ENCODE data around the gene ARHGEF10L. TPM values are rescaled to one million over a fixed set of nuclear protein-coding genes. Genes with fewer than 3 reads are reported as not detected.

The ARHGEF10L gene
- total RNA-seq, 1 donor from 2014 or later, result 16.7 TPM

GRCh38 chr1:17630986-17631385 is 91.5 kb downstream of the ARHGEF10L start:
- Histone ChIP-seq H3K27ac (ENCODE audit: low read depth, low read length) (peak overlapping the region; percentile 67), H3K36me3 (ENCODE audit: control insufficient read depth in 3 of 3, insufficient read depth in 3 of 3, low read length in 3 of 3) (peaks cover 68 to 74% (median 74%) of the 10 kb centered on the region in 3 donors), H3K9me3 (ENCODE audit: control insufficient read depth in 3 of 3, low read length in 3 of 3) (no peaks in the 10 kb centered on the region), H3K27me3 (ENCODE audit: control insufficient read depth in 3 of 3, insufficient read depth in 3 of 3, low read length in 3 of 3) (no peaks in the 10 kb centered on the region), H3K9ac (ENCODE audit: low read depth in 1 of 3, low read length in 3 of 3) (no peak overlapping the region), H3K4me3 (ENCODE audit: low read length in 3 of 3) (no peak overlapping the region), H3K4me1 (ENCODE audit: control insufficient read depth in 3 of 3, insufficient read depth in 3 of 3, low read length in 3 of 3) (peaks cover 13 to 38% (median 19%) of the 10 kb centered on the region in 3 donors)

DNA sequence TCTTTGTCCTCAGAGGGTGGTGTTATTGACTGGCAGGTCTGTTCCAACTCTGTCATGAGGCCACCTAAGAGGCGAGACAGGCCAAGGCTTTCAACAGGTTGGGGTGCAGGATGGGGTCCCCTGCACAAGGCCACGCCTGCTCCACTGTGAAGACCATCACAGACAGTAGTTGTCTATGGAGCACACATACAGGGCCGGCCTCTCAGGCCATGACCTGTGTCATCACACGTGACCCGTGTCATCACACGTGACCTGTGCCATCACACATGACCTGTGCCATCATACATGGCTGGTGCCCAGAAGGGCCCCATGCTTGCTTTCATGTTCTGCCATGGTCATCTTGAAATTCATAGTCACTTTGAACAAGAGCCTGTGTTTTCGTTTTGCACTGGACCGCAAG is 91.9 kb downstream of the ARHGEF10L start:
- Histone ChIP-seq H3K36me3 (ENCODE audit: control insufficient read depth in 3 of 3, insufficient read depth in 3 of 3, low read length in 3 of 3) (peaks cover 68 to 74% (median 74%) of the 10 kb centered on the region in 3 donors), H3K9ac (ENCODE audit: low read depth in 1 of 3, low read length in 3 of 3) (no peak overlapping the region), H3K4me3 (ENCODE audit: low read length in 3 of 3) (no peak overlapping the region), H3K4me1 (ENCODE audit: control insufficient read depth in 3 of 3, insufficient read depth in 3 of 3, low read length in 3 of 3) (peaks cover 13 to 35% (median 19%) of the 10 kb centered on the region in 3 donors), H3K27me3 (ENCODE audit: control insufficient read depth in 3 of 3, insufficient read depth in 3 of 3, low read length in 3 of 3) (no peaks in the 10 kb centered on the region), H3K9me3 (ENCODE audit: control insufficient read depth in 3 of 3, low read length in 3 of 3) (no peaks in the 10 kb centered on the region), H3K27ac (ENCODE audit: low read depth, low read length) (peak overlapping the region; percentile 67)

DNA sequence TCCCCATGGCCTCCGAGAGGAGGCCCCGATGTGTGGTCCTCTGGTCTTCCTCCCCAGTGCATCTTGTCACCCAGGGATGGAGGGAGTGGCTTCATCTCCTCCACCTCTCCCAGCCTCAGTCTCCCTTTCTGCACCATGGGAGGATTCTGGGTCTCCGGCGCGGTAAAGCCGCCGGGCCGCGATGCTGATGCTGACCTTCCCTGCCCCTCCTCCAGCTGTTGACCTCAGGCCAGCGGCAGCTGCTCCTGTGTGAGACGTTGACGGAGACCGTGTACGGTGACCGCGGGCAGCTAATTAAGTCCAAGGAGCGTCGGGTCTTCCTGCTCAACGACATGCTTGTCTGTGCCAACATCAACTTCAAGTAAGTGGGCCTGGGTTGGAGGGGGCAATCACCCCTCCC is 92.6 kb downstream of the ARHGEF10L start:
- Histone ChIP-seq H3K27ac (ENCODE audit: low read depth, low read length) (no peak overlapping the region), H3K9me3 (ENCODE audit: control insufficient read depth in 3 of 3, low read length in 3 of 3) (no peaks in the 10 kb centered on the region), H3K9ac (ENCODE audit: low read depth in 1 of 3, low read length in 3 of 3) (no peak overlapping the region), H3K4me1 (ENCODE audit: control insufficient read depth in 3 of 3, insufficient read depth in 3 of 3, low read length in 3 of 3) (peaks cover 13 to 35% (median 19%) of the 10 kb centered on the region in 3 donors), H3K27me3 (ENCODE audit: control insufficient read depth in 3 of 3, insufficient read depth in 3 of 3, low read length in 3 of 3) (no peaks in the 10 kb centered on the region), H3K36me3 (ENCODE audit: control insufficient read depth in 3 of 3, insufficient read depth in 3 of 3, low read length in 3 of 3) (peaks cover 68 to 75% (median 74%) of the 10 kb centered on the region in 3 donors), H3K4me3 (ENCODE audit: low read length in 3 of 3) (no peak overlapping the region)

DNA sequence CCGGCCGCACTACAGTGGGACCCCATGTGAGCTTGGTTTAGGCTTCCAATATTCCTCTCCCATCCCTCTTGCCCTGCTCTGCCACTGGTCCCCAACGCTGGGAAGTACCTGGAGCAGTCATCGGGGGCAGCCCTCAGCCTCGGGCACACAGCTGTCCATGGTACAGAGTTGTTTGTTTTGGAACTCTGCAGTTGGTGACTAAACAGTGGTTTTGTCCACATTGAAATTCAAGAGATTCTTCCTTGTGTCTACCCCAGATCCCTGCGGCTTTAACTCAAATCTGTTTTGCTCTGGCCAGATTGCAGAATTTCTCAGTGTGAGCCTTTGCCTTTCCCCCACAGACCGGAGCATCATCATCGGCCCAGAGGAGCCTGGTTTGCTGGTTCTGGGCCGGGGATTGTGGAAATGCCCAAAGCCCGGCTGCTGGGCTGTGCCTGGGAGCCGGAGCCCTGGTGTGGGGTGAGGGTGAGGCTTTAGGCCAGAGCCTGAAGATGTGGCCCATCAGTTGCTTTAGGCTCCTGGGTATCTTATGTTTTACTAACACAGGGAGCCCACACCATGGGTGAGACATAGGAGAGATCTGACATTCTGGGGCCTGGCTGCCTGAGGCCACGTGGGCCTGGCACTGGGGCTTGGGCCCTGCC is 93.2 kb downstream of the ARHGEF10L start:
- H3K36me3 ChIP-seq (ENCODE audit: control insufficient read depth in 3 of 3, insufficient read depth in 3 of 3, low read length in 3 of 3), result peaks cover 65 to 72% (median 72%) of the 10 kb centered on the region in 3 donors
- peaks cover 13 to 35% (median 19%) of the 10 kb centered on the region in 3 donors for H3K4me1 ChIP-seq (ENCODE audit: control insufficient read depth in 3 of 3, insufficient read depth in 3 of 3, low read length in 3 of 3)
- H3K27me3 ChIP-seq (ENCODE audit: control insufficient read depth in 3 of 3, insufficient read depth in 3 of 3, low read length in 3 of 3), result no peaks in the 10 kb centered on the region
- H3K4me3 ChIP-seq (ENCODE audit: low read length in 3 of 3), result no peak overlapping the region
- H3K9me3 ChIP-seq (ENCODE audit: control insufficient read depth in 3 of 3, low read length in 3 of 3), result no peaks in the 10 kb centered on the region
- H3K27ac ChIP-seq (ENCODE audit: low read depth, low read length), result no peak overlapping the region
- no peak overlapping the region for H3K9ac ChIP-seq (ENCODE audit: low read depth in 1 of 3, low read length in 3 of 3)

DNA sequence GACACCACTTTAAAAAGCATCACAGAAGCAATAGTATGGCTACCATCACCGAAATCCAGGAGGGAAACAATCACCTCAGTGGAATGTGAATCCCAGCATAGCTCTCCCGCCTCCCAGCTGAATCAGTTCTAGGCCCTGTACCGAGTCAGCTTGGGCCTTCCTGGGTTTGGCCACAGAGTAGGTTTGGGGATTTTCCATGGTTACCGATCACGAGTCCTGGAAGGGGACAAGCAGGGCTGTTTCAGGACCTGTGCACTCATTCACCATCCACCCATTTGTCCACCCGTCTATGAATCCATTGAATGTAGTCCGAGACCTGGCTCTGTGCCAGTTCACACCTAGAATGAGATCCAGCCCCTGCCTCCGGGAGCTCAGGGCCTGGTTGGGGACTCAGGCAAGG is 94.2 kb downstream of the ARHGEF10L start:
- no peaks in the 10 kb centered on the region for H3K27me3 ChIP-seq (ENCODE audit: control insufficient read depth in 3 of 3, insufficient read depth in 3 of 3, low read length in 3 of 3)
- H3K4me1 ChIP-seq (ENCODE audit: control insufficient read depth in 3 of 3, insufficient read depth in 3 of 3, low read length in 3 of 3), result peaks cover 13 to 35% (median 19%) of the 10 kb centered on the region in 3 donors
- peaks cover 73 to 76% (median 76%) of the 10 kb centered on the region in 3 donors for H3K36me3 ChIP-seq (ENCODE audit: control insufficient read depth in 3 of 3, insufficient read depth in 3 of 3, low read length in 3 of 3)
- no peaks in the 10 kb centered on the region for H3K9me3 ChIP-seq (ENCODE audit: control insufficient read depth in 3 of 3, low read length in 3 of 3)
- H3K9ac ChIP-seq (ENCODE audit: low read depth in 1 of 3, low read length in 3 of 3), result no peak overlapping the region
- no peak overlapping the region for H3K27ac ChIP-seq (ENCODE audit: low read depth, low read length)
- H3K4me3 ChIP-seq (ENCODE audit: low read length in 3 of 3), result no peak overlapping the region

DNA sequence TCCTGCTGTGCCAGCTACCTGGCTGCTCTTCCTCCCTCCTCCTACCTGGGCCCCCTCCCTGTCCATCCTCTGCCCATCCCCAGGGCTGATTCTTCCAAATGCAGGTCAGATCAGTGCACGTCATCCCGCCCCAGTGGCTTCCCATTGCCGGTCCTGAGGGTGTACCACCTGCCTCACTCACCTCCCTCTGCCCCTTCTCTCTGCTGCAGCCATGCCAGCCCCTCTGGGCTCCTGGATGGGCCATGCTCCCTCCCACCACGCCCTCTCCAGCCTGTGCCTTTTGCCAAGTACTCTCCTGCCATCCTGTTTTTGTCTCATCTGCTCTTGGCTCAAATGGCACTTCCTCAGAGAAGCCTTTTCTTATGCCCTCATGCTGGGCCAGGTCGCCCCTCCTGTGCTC is 95.8 kb downstream of the ARHGEF10L start:
- Histone ChIP-seq H3K4me1 (ENCODE audit: control insufficient read depth in 3 of 3, insufficient read depth in 3 of 3, low read length in 3 of 3) (peaks cover 6 to 25% (median 11%) of the 10 kb centered on the region in 3 donors), H3K9ac (ENCODE audit: low read depth in 1 of 3, low read length in 3 of 3) (no peak overlapping the region), H3K27me3 (ENCODE audit: control insufficient read depth in 3 of 3, insufficient read depth in 3 of 3, low read length in 3 of 3) (no peaks in the 10 kb centered on the region), H3K27ac (ENCODE audit: low read depth, low read length) (peak overlapping the region; percentile 30), H3K9me3 (ENCODE audit: control insufficient read depth in 3 of 3, low read length in 3 of 3) (no peaks in the 10 kb centered on the region), H3K36me3 (ENCODE audit: control insufficient read depth in 3 of 3, insufficient read depth in 3 of 3, low read length in 3 of 3) (peaks cover 80 to 85% (median 82%) of the 10 kb centered on the region in 3 donors), H3K4me3 (ENCODE audit: low read length in 3 of 3) (no peak overlapping the region)

GRCh38 chr1:17635811-17636210 is 96.3 kb downstream of the ARHGEF10L start:
- Histone ChIP-seq H3K9ac (ENCODE audit: low read depth in 1 of 3, low read length in 3 of 3) (no peak overlapping the region), H3K27ac (ENCODE audit: low read depth, low read length) (no peak overlapping the region), H3K4me3 (ENCODE audit: low read length in 3 of 3) (no peak overlapping the region), H3K27me3 (ENCODE audit: control insufficient read depth in 3 of 3, insufficient read depth in 3 of 3, low read length in 3 of 3) (no peaks in the 10 kb centered on the region), H3K9me3 (ENCODE audit: control insufficient read depth in 3 of 3, low read length in 3 of 3) (no peaks in the 10 kb centered on the region), H3K36me3 (ENCODE audit: control insufficient read depth in 3 of 3, insufficient read depth in 3 of 3, low read length in 3 of 3) (peaks cover 81 to 86% (median 86%) of the 10 kb centered on the region in 3 donors), H3K4me1 (ENCODE audit: control insufficient read depth in 3 of 3, insufficient read depth in 3 of 3, low read length in 3 of 3) (peaks cover under 1 to 21% (median 7%) of the 10 kb centered on the region in 3 donors)

DNA sequence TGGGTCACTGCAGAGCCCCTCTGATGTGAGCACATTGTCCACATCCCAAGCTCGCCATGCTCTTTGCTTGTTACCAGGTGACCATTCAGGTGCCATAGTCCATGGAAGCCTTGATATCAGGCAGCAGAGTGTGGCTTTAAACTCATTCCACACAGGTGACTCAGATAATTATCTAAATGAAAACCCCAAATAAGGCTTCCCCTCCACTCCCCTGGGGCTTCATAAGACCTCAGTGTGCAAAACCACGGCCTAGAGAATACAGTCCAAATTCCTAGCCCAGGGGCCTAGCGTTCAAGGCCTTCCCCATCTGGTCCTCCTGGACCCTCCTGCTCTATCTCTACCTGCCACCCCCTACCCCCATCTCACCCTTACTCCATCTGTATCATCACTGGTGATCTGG is 97.1 kb downstream of the ARHGEF10L start:
- peaks cover 79 to 86% (median 85%) of the 10 kb centered on the region in 3 donors for H3K36me3 ChIP-seq (ENCODE audit: control insufficient read depth in 3 of 3, insufficient read depth in 3 of 3, low read length in 3 of 3)
- no peak overlapping the region for H3K27ac ChIP-seq (ENCODE audit: low read depth, low read length)

DNA sequence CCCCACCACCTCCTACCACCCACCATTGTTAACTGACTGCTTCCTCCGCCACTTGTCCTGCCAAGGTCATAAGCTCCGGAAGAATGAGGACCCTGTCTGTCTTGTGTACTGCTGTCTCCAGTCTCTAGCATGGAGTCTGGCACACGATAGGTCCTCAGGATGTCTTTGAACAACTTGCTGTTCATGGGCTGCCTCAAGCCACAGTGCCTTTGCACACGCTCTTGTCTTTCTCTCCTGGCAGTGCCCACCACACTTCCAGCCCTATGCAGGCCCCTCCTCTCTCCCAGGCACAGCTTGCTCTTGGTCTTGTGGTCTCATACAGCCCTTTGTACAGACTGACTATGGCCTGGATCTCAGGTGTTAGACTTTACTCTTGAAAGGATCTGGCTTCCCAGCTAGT is 97.6 kb downstream of the ARHGEF10L start:
- Histone ChIP-seq H3K4me3 (ENCODE audit: low read length in 3 of 3) (no peak overlapping the region), H3K4me1 (ENCODE audit: control insufficient read depth in 3 of 3, insufficient read depth in 3 of 3, low read length in 3 of 3) (peaks cover 0 to 12% (median 3%) of the 10 kb centered on the region in 3 donors), H3K36me3 (ENCODE audit: control insufficient read depth in 3 of 3, insufficient read depth in 3 of 3, low read length in 3 of 3) (peaks cover 74 to 86% (median 85%) of the 10 kb centered on the region in 3 donors), H3K27ac (ENCODE audit: low read depth, low read length) (no peak overlapping the region), H3K27me3 (ENCODE audit: control insufficient read depth in 3 of 3, insufficient read depth in 3 of 3, low read length in 3 of 3) (no peaks in the 10 kb centered on the region), H3K9ac (ENCODE audit: low read depth in 1 of 3, low read length in 3 of 3) (no peak overlapping the region), H3K9me3 (ENCODE audit: control insufficient read depth in 3 of 3, low read length in 3 of 3) (no peaks in the 10 kb centered on the region)

More for the DNA sequence above, 97.1 kb downstream of the ARHGEF10L start:
- H3K27me3 ChIP-seq (ENCODE audit: control insufficient read depth in 3 of 3, insufficient read depth in 3 of 3, low read length in 3 of 3), result no peaks in the 10 kb centered on the region
- peaks cover 0 to 16% (median 5%) of the 10 kb centered on the region in 3 donors for H3K4me1 ChIP-seq (ENCODE audit: control insufficient read depth in 3 of 3, insufficient read depth in 3 of 3, low read length in 3 of 3)
- no peak overlapping the region for H3K4me3 ChIP-seq (ENCODE audit: low read length in 3 of 3)
- no peaks in the 10 kb centered on the region for H3K9me3 ChIP-seq (ENCODE audit: control insufficient read depth in 3 of 3, low read length in 3 of 3)
- H3K9ac ChIP-seq (ENCODE audit: low read depth in 1 of 3, low read length in 3 of 3), result no peak overlapping the region

- Histone ChIP-seq H3K4me3 (ENCODE audit: low read length in 3 of 3) (no peak overlapping the region), H3K4me1 (ENCODE audit: control insufficient read depth in 3 of 3, insufficient read depth in 3 of 3, low read length in 3 of 3) (peaks cover 0 to 6% (median 6%) of the 10 kb centered on the region in 3 donors), H3K9me3 (ENCODE audit: control insufficient read depth in 3 of 3, low read length in 3 of 3) (no peaks in the 10 kb centered on the region), H3K9ac (ENCODE audit: low read depth in 1 of 3, low read length in 3 of 3) (peak overlapping the region in 1 of 3 donors; percentile 33), H3K27me3 (ENCODE audit: control insufficient read depth in 3 of 3, insufficient read depth in 3 of 3, low read length in 3 of 3) (no peaks in the 10 kb centered on the region), H3K27ac (ENCODE audit: low read depth, low read length) (no peak overlapping the region), H3K36me3 (ENCODE audit: control insufficient read depth in 3 of 3, insufficient read depth in 3 of 3, low read length in 3 of 3) (peaks cover 69 to 79% (median 69%) of the 10 kb centered on the region in 3 donors)
Measured at GRCh38 chr1:17639703-17640340, 100.3 kb downstream of the ARHGEF10L start.
